Spleen (tissue), 11 donors: ENCODE measurements around the gene CACNA1C. TPM values are rescaled to one million over a fixed set of nuclear protein-coding genes. Genes with fewer than 3 reads are reported as not detected.

Experiments
- DNase-seq: peaks from one replicate; pipeline ENCODE4 v3.0.0-alpha.2; 2020
- H3K27ac ChIP-seq, 8 donors: fragments of 200-600 bp; sonication (generic) in 7 of 8; 1 replicate in 4 of 8; 2 replicates in 4 of 8; pipeline versions ENCODE4 v1.5.0 to v1.8.0; 2016 to 2021; ENCODE audit warnings: inconsistent platforms in 4 of 8, mild to moderate bottlenecking in 4 of 8, moderate library complexity in 1 of 8
- H3K27me3 ChIP-seq, 7 donors: fragments of 200-600 bp; sonication (generic) in 6 of 7; replicated peaks in 1 of 7; 1 replicate in 4 of 7; 2 replicates in 3 of 7; pipeline versions ENCODE4 v1.5.0 to v1.8.0; 2016 to 2021; ENCODE audit warnings: inconsistent platforms in 3 of 7, mild to moderate bottlenecking in 1 of 7
- H3K36me3 ChIP-seq, 6 donors: fragments of 200-600 bp; sonication (generic) in 5 of 6; 1 replicate in 4 of 6; 2 replicates in 2 of 6; pipeline versions ENCODE4 v1.5.0 to v1.8.0; 2016 to 2021; ENCODE audit warnings: inconsistent platforms in 2 of 6
- H3K4me1 ChIP-seq, 6 donors: fragments of 200-600 bp; sonication (generic) in 5 of 6; 1 replicate in 3 of 6; 2 replicates in 3 of 6; pipeline versions ENCODE4 v1.5.0 to v1.8.0; 2016 to 2021; ENCODE audit warnings: inconsistent platforms in 3 of 6
- H3K4me3 ChIP-seq, 8 donors: fragments of 200-600 bp; sonication (generic) in 7 of 8; 1 replicate in 4 of 8; 2 replicates in 4 of 8; pipeline versions ENCODE4 v1.5.0 to v1.8.0; 2016 to 2021; ENCODE audit warnings: inconsistent platforms in 4 of 8, mild to moderate bottlenecking in 4 of 8, moderate library complexity in 2 of 8
- H3K9me3 ChIP-seq, 8 donors: fragments of 200-600 bp; sonication (generic) in 7 of 8; 1 replicate in 4 of 8; 2 replicates in 4 of 8; pipeline versions ENCODE4 v1.5.0 to v1.8.0; 2016 to 2021; ENCODE audit warnings: inconsistent platforms in 4 of 8
- POLR2A ChIP-seq, 3 donors: fragments of 450-650 bp; IDR thresholded peaks; one replicate each; pipeline ENCODE4 v1.5.1; 2017; ENCODE audit warnings: antibody characterized with exemption in 3 of 3, mild to moderate bottlenecking in 1 of 3
- POLR2AphosphoS5 ChIP-seq, 3 donors: sonication (generic); formaldehyde crosslinking; IDR thresholded peaks; one replicate each; pipeline ENCODE4 v1.5.1; 2017; ENCODE audit warnings: antibody characterized with exemption in 3 of 3
- WGBS, 5 donors: extraction: QIAGEN DNeasy Blood & Tissue Kit in 3 of 5; methylation state at CpG; one replicate each; pipeline versions ENCODE4 v1.1.5 to v1.1.7; 2013 to 2018; 5-methylcytosine and 5-hydroxymethylcytosine counted together
- intact Hi-C: fragments of 100-400 bp; cut with DNase I; formaldehyde crosslinking; loops from one replicate; pipeline ENCODE4 v1.15.0; 2023; ENCODE audit warnings: low total_unique reads
- polyA plus RNA-seq, 3 donors: library from polyadenylated mRNA; stranded (reverse); fragments of 200-250 nt; gene quantifications; one replicate each; pipeline ENCODE4 v1.2.1, GENCODE V29; 2013
- total RNA-seq, 7 donors: library from RNA; depleted of rRNA in 3 of 7; stranded (reverse); fragments of >200 nt in 3 of 7; fragmentation: NEBNext Ultra II Directional in 4 of 7; extraction: Animal tissue kit (Norgen Biotek cat#: 25700) in 4 of 7; gene quantifications; one replicate each; pipeline versions ENCODE4 v1.1.0 to v1.2.1, GENCODE V29; 2016 to 2021
- TF ChIP-seq, protein P1 (sequence below), 11 experiments: fragments of 200-600 bp in 7 of 11; fragments of 450-650 bp in 4 of 11; sonication (generic) in 4 of 11; IDR thresholded peaks in 8 of 11; conservative IDR thresholded peaks in 3 of 11; 1 replicate in 7 of 11; 2 replicates in 4 of 11; pipeline versions ENCODE4 v1.4.0 to v1.8.0; 2016 to 2021; ENCODE audit warnings: antibody characterized with exemption in 11 of 11, inconsistent platforms in 4 of 11, mild to moderate bottlenecking in 1 of 11
- donor health status: healthy with polysubstance abuse.
- donor health status: DM: no; HTN: no; CAD: no; lungs with moderate emphysema.
- donor health status: DM: no; HTN: no; CAD: no.
- donor health status: Bipolar disorder and iron deficiency.
- donor health status: healthy.
- donor health status: DM: no; HTN: no; CAD: no.
- donor health status: DM: yes; HTN: yes; CAD: no.

Gene CACNA1C
- total and polyA plus RNA-seq, 10 donors = 0.67 to 27.6 (median 18.4) TPM

DNA sequence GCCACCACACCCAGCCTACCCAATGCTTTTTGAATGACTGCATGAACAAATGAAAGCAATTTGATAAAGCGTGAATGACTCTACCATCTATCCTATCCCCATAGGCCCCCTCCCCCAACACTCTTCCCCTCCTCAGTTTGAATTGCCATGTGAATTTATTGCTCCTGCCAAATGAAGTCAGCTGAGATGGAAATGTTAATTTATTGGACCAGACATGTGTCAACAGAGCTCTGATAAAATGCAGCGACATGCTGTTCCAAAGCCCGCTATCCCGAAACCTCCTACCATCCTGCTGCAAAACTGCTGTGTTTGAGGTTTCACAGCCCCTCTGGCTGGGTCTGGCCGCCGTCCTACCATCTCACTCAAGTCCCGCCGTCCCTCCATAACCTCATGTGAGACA lies 360.5 kb downstream of the CACNA1C start:
- no peaks in the 10 kb centered on the region for H3K36me3 ChIP-seq
- no peak overlapping the region for H3K27ac ChIP-seq
- peaks cover 0 to 8% (median 0%) of the 10 kb centered on the region in 6 donors for H3K4me1 ChIP-seq
- no peak overlapping the region for H3K4me3 ChIP-seq
- H3K27me3 ChIP-seq = no peaks in the 10 kb centered on the region
- H3K9me3 ChIP-seq = no peaks in the 10 kb centered on the region
- TF ChIP-seq, protein P1, sequence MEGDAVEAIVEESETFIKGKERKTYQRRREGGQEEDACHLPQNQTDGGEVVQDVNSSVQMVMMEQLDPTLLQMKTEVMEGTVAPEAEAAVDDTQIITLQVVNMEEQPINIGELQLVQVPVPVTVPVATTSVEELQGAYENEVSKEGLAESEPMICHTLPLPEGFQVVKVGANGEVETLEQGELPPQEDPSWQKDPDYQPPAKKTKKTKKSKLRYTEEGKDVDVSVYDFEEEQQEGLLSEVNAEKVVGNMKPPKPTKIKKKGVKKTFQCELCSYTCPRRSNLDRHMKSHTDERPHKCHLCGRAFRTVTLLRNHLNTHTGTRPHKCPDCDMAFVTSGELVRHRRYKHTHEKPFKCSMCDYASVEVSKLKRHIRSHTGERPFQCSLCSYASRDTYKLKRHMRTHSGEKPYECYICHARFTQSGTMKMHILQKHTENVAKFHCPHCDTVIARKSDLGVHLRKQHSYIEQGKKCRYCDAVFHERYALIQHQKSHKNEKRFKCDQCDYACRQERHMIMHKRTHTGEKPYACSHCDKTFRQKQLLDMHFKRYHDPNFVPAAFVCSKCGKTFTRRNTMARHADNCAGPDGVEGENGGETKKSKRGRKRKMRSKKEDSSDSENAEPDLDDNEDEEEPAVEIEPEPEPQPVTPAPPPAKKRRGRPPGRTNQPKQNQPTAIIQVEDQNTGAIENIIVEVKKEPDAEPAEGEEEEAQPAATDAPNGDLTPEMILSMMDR (IDR thresholded peaks at IDR 0.05 in 8 of 11, conservative IDR thresholded peaks at IDR 0.05 in 3 of 11) = no peak
- TF ChIP-seq POLR2A (IDR thresholded peaks at IDR 0.05) = no peak
- TF ChIP-seq POLR2AphosphoS5 (IDR thresholded peaks at IDR 0.05) = no peak
- 92 to 97% (median 97%) methylated on average over 8 of the region's 8 CpGs for WGBS, 5 donors
- intact Hi-C loops = no loop called here
- DNase-seq = no peak

DNA sequence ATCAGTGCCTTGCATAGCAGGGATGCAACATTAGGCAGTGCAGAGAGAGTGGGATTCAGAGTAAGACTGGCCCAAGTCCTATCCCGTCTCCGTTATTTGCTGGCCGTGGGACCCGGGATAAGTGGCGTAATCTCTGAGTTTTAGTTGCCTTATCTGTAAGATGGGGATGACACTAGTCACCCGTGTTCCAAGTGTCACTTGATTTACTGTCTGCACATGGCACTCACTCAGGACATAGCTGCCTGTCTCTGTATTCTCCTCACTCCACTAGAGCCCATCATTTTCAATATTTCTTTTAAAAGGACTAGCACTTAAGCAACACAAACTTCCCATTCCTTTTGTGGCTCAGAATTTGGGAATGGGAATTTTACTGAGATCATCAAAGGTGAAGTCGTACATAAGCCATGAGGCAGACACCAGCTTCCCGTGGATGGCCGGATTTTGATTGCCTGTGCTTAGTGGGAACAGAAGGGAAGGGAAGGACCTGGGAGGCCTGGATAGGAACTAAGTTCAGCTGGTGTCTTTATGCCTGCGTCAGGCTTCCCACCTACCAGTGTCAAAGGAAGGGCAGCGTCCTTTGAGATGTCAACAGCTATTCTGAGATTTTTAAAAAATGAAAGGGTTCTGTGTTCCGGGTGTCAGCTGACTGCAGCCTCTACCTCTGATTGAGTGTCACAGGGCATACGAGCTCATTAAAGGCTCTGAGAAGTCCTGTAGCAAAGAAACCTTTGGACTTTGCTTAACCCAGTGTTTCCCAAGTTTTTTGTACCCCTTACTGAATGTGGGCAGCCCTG lies 361.4 kb downstream of the CACNA1C start:
- peak overlapping the region in 1 of 8 donors; percentile 8 for H3K27ac ChIP-seq
- 72 to 78% (median 75%) methylated on average over 13 of the region's 13 CpGs for WGBS, 5 donors

DNA sequence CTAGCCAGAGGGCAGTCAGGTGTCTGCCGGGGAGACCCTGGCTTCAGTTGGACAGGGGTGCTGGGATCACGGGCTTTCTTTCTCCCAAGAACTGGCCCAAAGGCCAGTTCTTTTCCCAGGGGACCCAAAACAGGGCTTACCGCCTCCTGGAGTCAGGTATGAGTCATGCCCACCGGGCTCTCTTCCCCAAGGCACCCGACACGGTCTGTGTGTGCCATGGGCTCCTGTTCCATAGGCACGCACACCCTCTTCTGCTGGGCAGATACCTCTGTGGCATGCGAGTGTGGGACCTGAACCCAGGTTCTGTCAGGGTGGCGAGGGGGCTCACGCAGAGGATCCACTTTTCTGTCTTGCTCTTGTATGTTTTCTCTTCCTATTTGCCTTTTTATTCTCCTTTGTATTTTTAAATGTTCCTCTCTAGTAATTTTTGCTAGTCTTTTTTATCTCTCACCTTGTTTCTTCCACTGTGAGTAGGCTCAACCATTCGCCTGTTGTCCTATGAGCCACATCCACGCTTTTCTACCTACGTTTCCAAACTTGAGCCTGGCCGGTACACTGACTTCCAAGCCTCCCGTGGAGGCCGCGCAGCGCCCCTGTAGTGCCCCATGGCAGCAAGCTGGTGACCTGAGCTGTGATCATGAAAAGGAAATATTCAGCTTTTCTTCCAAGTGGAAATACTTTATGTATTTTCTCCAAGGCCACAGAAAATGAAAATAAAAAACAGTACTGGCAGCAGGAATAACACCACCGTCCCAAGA lies 362.2 kb downstream of the CACNA1C start:
- intact Hi-C loops = no loop called here
- peak; percentile 65 for DNase-seq
- Histone ChIP-seq H3K27ac (peak overlapping the region in 1 of 8 donors; percentile 8), H3K4me3 (no peak overlapping the region), H3K9me3 (no peaks in the 10 kb centered on the region), H3K36me3 (no peaks in the 10 kb centered on the region), H3K27me3 (no peaks in the 10 kb centered on the region), H3K4me1 (peaks cover 0 to 11% (median 0%) of the 10 kb centered on the region in 6 donors)
- 81 to 95% (median 88%) methylated on average over 19 of the region's 19 CpGs for WGBS, 5 donors
- no peak for TF ChIP-seq POLR2AphosphoS5 (IDR thresholded peaks at IDR 0.05)
- TF ChIP-seq, protein P1 (IDR thresholded peaks at IDR 0.05 in 8 of 11, conservative IDR thresholded peaks at IDR 0.05 in 3 of 11) = no peak
- TF ChIP-seq POLR2A (IDR thresholded peaks at IDR 0.05) = no peak

More for the DNA sequence above, 361.4 kb downstream of the CACNA1C start:
- Histone ChIP-seq H3K4me3 (no peak overlapping the region), H3K36me3 (no peaks in the 10 kb centered on the region), H3K9me3 (no peaks in the 10 kb centered on the region), H3K4me1 (peaks cover 0 to 11% (median 0%) of the 10 kb centered on the region in 6 donors), H3K27me3 (no peaks in the 10 kb centered on the region)
- intact Hi-C loops = no loop called here
- TF ChIP-seq, protein P1 (IDR thresholded peaks at IDR 0.05 in 8 of 11, conservative IDR thresholded peaks at IDR 0.05 in 3 of 11) = no peak
- TF ChIP-seq POLR2AphosphoS5 (IDR thresholded peaks at IDR 0.05) (no peak), POLR2A (IDR thresholded peaks at IDR 0.05) (no peak)
- DNase-seq = peak; percentile 15

DNA sequence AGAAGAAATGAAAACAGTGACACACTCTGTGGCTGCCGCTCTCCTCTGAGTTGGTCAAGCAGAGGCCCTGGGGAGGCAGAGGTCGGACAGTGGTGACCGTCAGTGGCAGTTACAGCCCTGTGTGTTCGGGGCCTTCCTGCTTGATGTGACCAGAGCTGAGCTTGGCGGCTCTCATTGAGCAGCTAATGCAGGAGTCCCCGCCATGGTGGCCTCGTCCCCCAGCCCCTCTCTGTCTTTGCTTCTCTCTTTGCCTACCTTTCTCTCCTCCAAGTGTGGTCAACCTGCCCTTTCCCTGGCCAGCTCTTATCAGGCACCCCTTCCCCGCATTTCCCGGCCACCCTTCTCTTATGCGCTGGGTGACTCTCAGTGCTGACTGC lies 362.8 kb downstream of the CACNA1C start:
- H3K27ac ChIP-seq = no peak overlapping the region
- 82 to 92% (median 86%) methylated on average over 10 of the region's 10 CpGs for WGBS, 5 donors
- intact Hi-C loops = no loop called here

More for the DNA sequence above, 362.8 kb downstream of the CACNA1C start:
- Histone ChIP-seq H3K27me3 (no peaks in the 10 kb centered on the region), H3K4me1 (peaks cover 0 to 11% (median 0%) of the 10 kb centered on the region in 6 donors), H3K36me3 (no peaks in the 10 kb centered on the region), H3K9me3 (no peaks in the 10 kb centered on the region), H3K4me3 (no peak overlapping the region)
- DNase-seq = peak; percentile 51
- TF ChIP-seq POLR2AphosphoS5 (IDR thresholded peaks at IDR 0.05) (no peak), POLR2A (IDR thresholded peaks at IDR 0.05) (no peak)
- TF ChIP-seq, protein P1 (IDR thresholded peaks at IDR 0.05 in 8 of 11, conservative IDR thresholded peaks at IDR 0.05 in 3 of 11) = no peak
